H1 (cell line): ENCODE data around the gene KRTAP2-3. TPM values are rescaled to one million over a fixed set of nuclear protein-coding genes. Genes with fewer than 3 reads are reported as not detected.

ENCODE experiments used
- CTCF ChIA-PET: fragments of 300-600 bp; sonication (Branson Sonifier 250); formaldehyde crosslinking; loops from one replicate; lab custom pipeline; 2021; ENCODE audit not compliant: partially characterized antibody; lab: Charles Lee
- POLR2A ChIA-PET: fragments of 300-600 bp; sonication (Branson Sonifier 250); formaldehyde crosslinking; loops from one replicate; lab custom pipeline; 2021; ENCODE audit warnings: inconsistent platforms; ENCODE audit not compliant: partially characterized antibody; lab: Charles Lee
- DNase-seq, 2 experiments: peaks; one replicate each; pipeline versions ENCODE4 v3.0.0 to v3.0.0-alpha.2; 2010 to 2022; ENCODE audit warnings: low spot score in 2 of 2, low read depth in 1 of 2, mixed read lengths in 1 of 2
- FAIRE-seq: peaks from 2 replicates; lab custom pipeline; 2011; peaks lifted over from hg19 to GRCh38; lab: Jason Lieb, UNC
- H2AFZ ChIP-seq: 2 replicates; pipeline ENCODE4 v1.8.1; 2012; ENCODE audit warnings: low read length, inconsistent platforms
- H2AK5ac ChIP-seq: 2 replicates; pipeline ENCODE4 v1.6.1; 2013; ENCODE audit warnings: low read depth, low read length
- H2BK120ac ChIP-seq: replicated peaks from 2 replicates; pipeline ENCODE3; 2013; ENCODE audit warnings: low read depth, low read length, inconsistent platforms
- H2BK12ac ChIP-seq: 2 replicates; pipeline ENCODE4 v1.6.1; 2013; ENCODE audit warnings: low read depth, low read length
- H2BK15ac ChIP-seq: 2 replicates; pipeline ENCODE4 v1.6.1; 2013; ENCODE audit warnings: low read length
- H2BK20ac ChIP-seq: 2 replicates; pipeline ENCODE4 v1.6.1; 2013; ENCODE audit warnings: low read length
- H2BK5ac ChIP-seq: 2 replicates; pipeline ENCODE4 v1.6.1; 2013; ENCODE audit warnings: low read depth, low read length
- H3K14ac ChIP-seq: 2 replicates; pipeline ENCODE4 v1.6.1; 2013; ENCODE audit warnings: inconsistent platforms; ENCODE audit not compliant: insufficient read length
- H3K18ac ChIP-seq: 2 replicates; pipeline ENCODE4 v1.6.1; 2013; ENCODE audit warnings: low read length; ENCODE audit errors: extremely low read depth
- H3K23ac ChIP-seq: 2 replicates; pipeline ENCODE4 v1.6.1; 2013; ENCODE audit warnings: inconsistent platforms; ENCODE audit not compliant: insufficient read length
- H3K23me2 ChIP-seq: 2 replicates; pipeline ENCODE4 v1.6.1; 2013; ENCODE audit warnings: low read depth, low read length
- H3K27ac ChIP-seq: 2 replicates; pipeline ENCODE4 v1.6.1; 2011; ENCODE audit warnings: low read depth, low read length, inconsistent platforms
- H3K27me3 ChIP-seq, 4 experiments: replicated peaks in 1 of 4; 1 replicate in 1 of 4; 2 replicates in 3 of 4; pipeline versions ENCODE4 v1.6.1 to v1.8.1; 2011 to 2013; ENCODE audit warnings: low read length in 3 of 4, mild to moderate bottlenecking in 3 of 4, inconsistent platforms in 2 of 4, mixed read lengths in 2 of 4, moderate library complexity in 1 of 4; ENCODE audit not compliant: control insufficient read depth in 3 of 4, insufficient read depth in 3 of 4; ENCODE audit errors: extremely low read depth in 1 of 4
- H3K36me3 ChIP-seq, 4 experiments: 2 replicates each; pipeline versions ENCODE4 v1.6.1 to v1.8.1; 2011 to 2013; ENCODE audit warnings: mild to moderate bottlenecking in 4 of 4, low read length in 3 of 4, moderate library complexity in 2 of 4, control low read depth in 1 of 4, inconsistent platforms in 1 of 4; ENCODE audit not compliant: insufficient read depth in 4 of 4, control insufficient read depth in 2 of 4
- H3K4ac ChIP-seq: replicated peaks from 2 replicates; pipeline ENCODE3; 2013; ENCODE audit warnings: low read length, low read depth, mixed read lengths, inconsistent platforms; ENCODE audit not compliant: insufficient read length
- H3K4me1 ChIP-seq, 4 experiments: replicated peaks in 1 of 4; 1 replicate in 1 of 4; 2 replicates in 3 of 4; pipeline versions ENCODE4 v1.6.1 to v1.8.1; 2011 to 2013; ENCODE audit warnings: low read length in 3 of 4, inconsistent platforms in 2 of 4, mixed read lengths in 1 of 4; ENCODE audit not compliant: insufficient read depth in 4 of 4, control insufficient read depth in 3 of 4
- H3K4me2 ChIP-seq, 2 experiments: 2 replicates each; pipeline versions ENCODE4 v1.6.1 to v1.8.1; 2011 to 2013; ENCODE audit warnings: low read depth in 2 of 2, low read length in 2 of 2, control low read depth in 1 of 2, inconsistent platforms in 1 of 2, mild to moderate bottlenecking in 1 of 2; ENCODE audit not compliant: insufficient read depth in 1 of 2
- H3K4me3 ChIP-seq, 4 experiments: fragments of 200-600, 300-600 bp in 1 of 4; sonication (generic), shearing (Covaris generic), sonication (Bioruptor Twin) in 1 of 4; 2 replicates each; pipeline versions ENCODE4 v1.5.1 to v1.8.1; 2011 to 2016; ENCODE audit warnings: low read length in 4 of 4, low read depth in 3 of 4, control low read depth in 2 of 4, inconsistent platforms in 2 of 4, mild to moderate bottlenecking in 2 of 4, mixed read lengths in 1 of 4, moderate library complexity in 1 of 4; ENCODE audit not compliant: insufficient read depth in 2 of 4; ENCODE audit errors: extremely low read depth in 1 of 4
- H3K56ac ChIP-seq: replicated peaks from 2 replicates; pipeline ENCODE3; 2013; ENCODE audit warnings: low read depth, mild to moderate bottlenecking, mixed read lengths, low read length, inconsistent platforms; ENCODE audit not compliant: insufficient read length
- H3K79me1 ChIP-seq: 2 replicates; pipeline ENCODE4 v1.6.1; 2013; ENCODE audit warnings: low read depth, low read length, control low read depth
- H3K79me2 ChIP-seq, 2 experiments: 2 replicates each; pipeline versions ENCODE4 v1.6.1 to v1.8.1; 2012 to 2013; ENCODE audit warnings: low read length in 2 of 2, mild to moderate bottlenecking in 2 of 2, inconsistent platforms in 1 of 2; ENCODE audit not compliant: insufficient read depth in 2 of 2, control insufficient read depth in 1 of 2
- H3K9ac ChIP-seq, 4 experiments: replicated peaks in 1 of 4; 1 replicate in 1 of 4; 2 replicates in 3 of 4; pipeline versions ENCODE4 v1.6.1 to v1.8.1; 2011 to 2013; ENCODE audit warnings: low read depth in 3 of 4, low read length in 3 of 4, control low read depth in 2 of 4, mild to moderate bottlenecking in 2 of 4, moderate library complexity in 2 of 4, inconsistent platforms in 1 of 4; ENCODE audit errors: extremely low read depth in 1 of 4
- H3K9me3 ChIP-seq, 2 experiments: 2 replicates each; pipeline versions ENCODE4 v1.6.1 to v1.8.1; 2012 to 2013; ENCODE audit warnings: mild to moderate bottlenecking in 2 of 2, moderate library complexity in 2 of 2, control low read depth in 1 of 2, inconsistent platforms in 1 of 2, low read depth in 1 of 2, low read length in 1 of 2, mixed read lengths in 1 of 2; ENCODE audit not compliant: insufficient read depth in 2 of 2
- H4K20me1 ChIP-seq, 2 experiments: replicated peaks in 1 of 2; 2 replicates each; pipeline versions ENCODE3 to v1.8.1; 2011 to 2013; ENCODE audit warnings: inconsistent platforms in 2 of 2, low read length in 2 of 2, mild to moderate bottlenecking in 1 of 2; ENCODE audit not compliant: insufficient read depth in 2 of 2, control insufficient read depth in 1 of 2
- H4K5ac ChIP-seq: 2 replicates; pipeline ENCODE4 v1.6.1; 2013; ENCODE audit warnings: low read length, low read depth, mixed read lengths, inconsistent platforms; ENCODE audit not compliant: insufficient read length
- H4K8ac ChIP-seq: 2 replicates; pipeline ENCODE4 v1.8.0; 2013; ENCODE audit warnings: mild to moderate bottlenecking, moderate library complexity, low read length, inconsistent platforms; ENCODE audit not compliant: insufficient read depth; ENCODE audit errors: extremely low read depth
- H4K91ac ChIP-seq: replicated peaks from 2 replicates; pipeline ENCODE3; 2013; ENCODE audit warnings: low read length, mixed read lengths, inconsistent platforms; ENCODE audit not compliant: insufficient read length
- EGR1 ChIP-seq: IDR thresholded peaks from 2 replicates; pipeline ENCODE4 v1.6.1; 2011; ENCODE audit warnings: low read depth, low read length, borderline replicate concordance
- TEAD4 ChIP-seq: IDR thresholded peaks from 2 replicates; pipeline ENCODE4 v1.6.1; 2012; ENCODE audit warnings: low read depth, low read length, inconsistent platforms, mixed read lengths
- WGBS, 2 experiments: shearing (Covaris generic) in 1 of 2; methylation state at CpG; one replicate each; pipeline versions ENCODE4 v1.1.6 to v1.1.7; 2013 to 2015; ENCODE audit warnings: low lambda C conversion rate in 2 of 2, mixed read lengths in 2 of 2, inconsistent platforms in 1 of 2, low coverage in 1 of 2, missing lambda C conversion rate in 1 of 2; ENCODE audit not compliant: insufficient replicate concordance in 2 of 2, insufficient coverage in 1 of 2, insufficient read length in 1 of 2; ENCODE audit errors: extremely low coverage in 1 of 2, missing lambda C conversion rate in 1 of 2; 5-methylcytosine and 5-hydroxymethylcytosine counted together
- polyA plus RNA-seq, 7 experiments: library from polyadenylated mRNA; depleted of rRNA in 3 of 7; stranded (reverse) in 5 of 7; unstranded in 2 of 7; fragments of >200 nt in 5 of 7; fragments of 200-250 nt in 2 of 7; gene quantifications; 1 replicate in 5 of 7; 2 replicates in 1 of 7; 4 replicates in 1 of 7; pipeline versions ENCODE4 v1.2.1 to v1.2.3, GENCODE V29; 2011 to 2013; ENCODE audit warnings: missing spikeins in 2 of 7, mixed read lengths in 2 of 7
- total RNA-seq: library from RNA; stranded (reverse); fragmentation: NEBNext Ultra II Directional; extraction: Animal tissue kit (Norgen Biotek cat#: 25700); gene quantifications from 2 replicates; pipeline ENCODE4 v1.2.1, GENCODE V29; 2021

The KRTAP2-3 gene
- total and polyA plus RNA-seq, 2 of the 8 experiments (the other 6 are each of a cell fraction or from before 2014, with no cell fraction given): not detected

DNA sequence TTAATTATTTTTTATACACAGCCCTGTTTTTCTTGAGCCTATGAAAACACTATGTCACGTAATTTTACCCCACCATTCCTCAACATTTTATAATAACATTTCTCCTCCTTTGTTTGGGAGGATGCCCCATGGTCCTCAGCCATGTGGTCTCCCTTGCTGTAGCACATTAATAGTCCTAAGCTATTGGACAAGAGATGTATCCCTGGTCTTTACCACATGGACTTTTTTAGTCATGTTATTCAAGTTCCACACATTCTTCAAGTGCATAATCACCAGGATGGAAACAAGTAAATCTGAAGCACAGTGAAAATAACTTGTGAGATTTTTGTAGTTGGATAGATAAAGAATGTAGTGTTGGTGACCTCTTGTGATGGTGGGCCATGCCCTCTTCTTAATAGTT is 2.0 kb upstream of the KRTAP2-3 start:
- H4K5ac ChIP-seq: no peak overlapping the region
- no peak overlapping the region for H2BK5ac ChIP-seq
- no peak for DNase-seq
- no peaks in the 10 kb centered on the region for H3K4me1 ChIP-seq
- H3K9me3 ChIP-seq: 0 out of 4 replicates have a peak, but pooled peaks cover 0 to 4% of the 10 kb centered on the region in 2 experiments
- no peak overlapping the region for H3K27ac ChIP-seq
- H3K9ac ChIP-seq: no peak overlapping the region
- no peak overlapping the region for H2AFZ ChIP-seq
- POLR2A ChIA-PET: no interaction called here
- no peaks in the 10 kb centered on the region for H3K79me2 ChIP-seq
- CTCF ChIA-PET: no interaction called here
- H3K4ac ChIP-seq: no peak overlapping the region
- no peaks in the 10 kb centered on the region for H3K36me3 ChIP-seq
- H2BK15ac ChIP-seq: no peak overlapping the region
- WGBS, 2 experiments: 92% methylated on average over 1 of the region's 1 CpG; no CpG with 5 or more reads in 1 of the 2 experiments
- no peak overlapping the region for H3K18ac ChIP-seq
- H3K27me3 ChIP-seq: no peaks in the 10 kb centered on the region
- H2BK120ac ChIP-seq: no peak overlapping the region
- H3K4me3 ChIP-seq: no peak overlapping the region
- no peak overlapping the region for H4K91ac ChIP-seq
- no peak overlapping the region for H2BK20ac ChIP-seq
- no peak overlapping the region for H3K4me2 ChIP-seq
- H4K20me1 ChIP-seq: no peaks in the 10 kb centered on the region
- H2BK12ac ChIP-seq: no peak overlapping the region
- H3K56ac ChIP-seq: no peak overlapping the region
- no peak for FAIRE-seq
- no peaks in the 10 kb centered on the region for H3K79me1 ChIP-seq
- no peak for TF ChIP-seq EGR1
- TF ChIP-seq TEAD4: no peak
- H3K23ac ChIP-seq: no peak overlapping the region
- H2AK5ac ChIP-seq: no peak overlapping the region
- H3K23me2 ChIP-seq: no peaks in the 10 kb centered on the region
- H4K8ac ChIP-seq: no peak overlapping the region
- H3K14ac ChIP-seq: no peak overlapping the region
